ENCODE results near the gene RNASEH1. TPM values are rescaled to one million over a fixed set of nuclear protein-coding genes. Genes with fewer than 3 reads are reported as not detected.
"Not testable (repeated sequence)": the region's sequence is repeated elsewhere in the genome, so short reads cannot be mapped to it uniquely, and the experiment has no call there.

The RNASEH1 gene
- total RNA-seq, 1 donor from 2014 or later, result 19.5 TPM

GRCh38 chr2:3520591-3520990, 37.5 kb downstream of the RNASEH1 start:
- TF ChIP-seq, protein P1, sequence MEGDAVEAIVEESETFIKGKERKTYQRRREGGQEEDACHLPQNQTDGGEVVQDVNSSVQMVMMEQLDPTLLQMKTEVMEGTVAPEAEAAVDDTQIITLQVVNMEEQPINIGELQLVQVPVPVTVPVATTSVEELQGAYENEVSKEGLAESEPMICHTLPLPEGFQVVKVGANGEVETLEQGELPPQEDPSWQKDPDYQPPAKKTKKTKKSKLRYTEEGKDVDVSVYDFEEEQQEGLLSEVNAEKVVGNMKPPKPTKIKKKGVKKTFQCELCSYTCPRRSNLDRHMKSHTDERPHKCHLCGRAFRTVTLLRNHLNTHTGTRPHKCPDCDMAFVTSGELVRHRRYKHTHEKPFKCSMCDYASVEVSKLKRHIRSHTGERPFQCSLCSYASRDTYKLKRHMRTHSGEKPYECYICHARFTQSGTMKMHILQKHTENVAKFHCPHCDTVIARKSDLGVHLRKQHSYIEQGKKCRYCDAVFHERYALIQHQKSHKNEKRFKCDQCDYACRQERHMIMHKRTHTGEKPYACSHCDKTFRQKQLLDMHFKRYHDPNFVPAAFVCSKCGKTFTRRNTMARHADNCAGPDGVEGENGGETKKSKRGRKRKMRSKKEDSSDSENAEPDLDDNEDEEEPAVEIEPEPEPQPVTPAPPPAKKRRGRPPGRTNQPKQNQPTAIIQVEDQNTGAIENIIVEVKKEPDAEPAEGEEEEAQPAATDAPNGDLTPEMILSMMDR (conservative IDR thresholded peaks at IDR 0.05; ENCODE audit: low read depth, low read length), result no peak
- no peak overlapping the region for H3K4me3 ChIP-seq (ENCODE audit: low read depth, low read length)
- DNase-seq (ENCODE audit: low read depth), result no peak

DNA sequence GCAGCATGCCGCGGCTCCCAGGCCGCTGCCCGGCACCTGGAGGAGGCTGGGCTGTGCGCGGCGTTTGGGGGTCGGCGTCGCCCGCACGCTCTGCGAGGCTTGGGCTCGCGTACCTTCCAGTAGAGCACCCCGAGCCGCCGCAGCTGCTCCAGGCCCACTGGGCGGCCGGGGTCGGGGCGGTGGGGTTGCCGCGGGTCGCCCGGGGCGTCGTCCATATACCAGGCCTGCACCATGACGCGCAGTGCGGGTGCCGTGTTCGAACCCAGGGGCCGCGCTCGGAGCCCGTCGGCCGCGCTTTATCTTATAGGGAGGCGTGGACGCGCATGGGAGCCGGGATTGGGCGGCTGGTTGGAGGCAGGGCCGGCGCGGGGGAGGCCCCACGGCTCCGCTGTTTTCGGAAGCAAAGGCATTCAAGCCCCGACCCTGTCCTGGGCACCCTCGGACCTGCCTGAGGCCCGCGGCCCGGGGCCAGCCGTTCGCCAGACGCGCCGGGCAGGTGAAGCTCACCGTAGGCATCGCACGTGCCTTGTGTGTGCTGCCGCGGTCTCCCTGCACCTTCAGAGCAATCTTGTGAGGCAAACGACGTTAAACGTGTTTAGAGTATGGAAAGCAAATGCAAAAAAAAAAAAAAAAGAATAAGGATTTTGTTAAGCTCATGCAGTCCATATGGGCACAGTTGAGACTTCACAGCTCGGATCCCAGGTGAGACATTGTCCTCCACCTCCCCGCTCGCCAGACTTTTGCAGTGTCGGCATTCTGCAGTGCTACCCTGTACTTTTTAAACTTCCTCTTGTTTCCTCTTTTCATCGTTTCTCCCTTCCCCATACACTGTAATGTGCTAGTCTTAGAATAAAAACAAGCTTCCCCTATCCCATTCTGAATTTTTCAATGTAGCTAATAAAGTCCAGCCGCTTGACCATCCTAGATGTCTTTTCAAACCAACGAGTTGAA, 38.6 kb downstream of the RNASEH1 start, which contains the start of gene ADI1:
ADI1 (minus strand) TSS at position 277 of the 951 bp plus-strand sequence; CDS start at position 233, 44 bp downstream.
- DNase-seq (ENCODE audit: low read depth), result no peak
- peak within 1 kb of the TSS; percentile 87 for H3K4me3 ChIP-seq (ENCODE audit: low read depth, low read length)
- TF ChIP-seq, protein P1 (conservative IDR thresholded peaks at IDR 0.05; ENCODE audit: low read depth, low read length), result no peak

GRCh38 chr2:3518496-3519254, 39.5 kb downstream of the RNASEH1 start:
- TF ChIP-seq, protein P1 (conservative IDR thresholded peaks at IDR 0.05; ENCODE audit: low read depth, low read length), result no peak
- peak; percentile 33 for DNase-seq (ENCODE audit: low read depth)
- H3K4me3 ChIP-seq (ENCODE audit: low read depth, low read length), result peak overlapping the region; percentile 87

- peak overlapping the region; percentile 87 for H3K4me3 ChIP-seq (ENCODE audit: low read depth, low read length)
- TF ChIP-seq, protein P1 (conservative IDR thresholded peaks at IDR 0.05; ENCODE audit: low read depth, low read length), result no peak
- no peak for DNase-seq (ENCODE audit: low read depth)
These were observed 40.1 kb downstream of the RNASEH1 start for GRCh38 chr2:3517948-3518495.

- no peak for DNase-seq (ENCODE audit: low read depth)
- H3K4me3 ChIP-seq (ENCODE audit: low read depth, low read length), result no peak overlapping the region
- TF ChIP-seq, protein P1 (conservative IDR thresholded peaks at IDR 0.05; ENCODE audit: low read depth, low read length), result no peak
These were observed 41.3 kb downstream of the RNASEH1 start for GRCh38 chr2:3516831-3517230.

- not testable (repeated sequence) for H3K4me3 ChIP-seq (ENCODE audit: low read depth, low read length); DNase-seq (ENCODE audit: low read depth)
These were observed 42.7 kb downstream of the RNASEH1 start for GRCh38 chr2:3515438-3515837.
